Stimulated activated CD4-positive, alpha-beta T cell treated with anti-CD3 and anti-CD28 coated beads, Interleukin-12 subunit alpha, Interleukin-12 subunit beta, amount 100 ng/mL, for 4 hours (primary cell): Measurements from ENCODE around the gene TRIOBP.

Experiments used
- DNase-seq: peaks from one replicate; pipeline ENCODE4 v3.0.0-alpha.2; 2020

Gene TRIOBP

GRCh38 chr22:37806409-37807333 lies 109.8 kb downstream of the TRIOBP start:
- DNase-seq = no peak

GRCh38 chr22:37807410-37808293 lies 110.8 kb downstream of the TRIOBP start, which contains the start of gene GCAT:
Gene GCAT (plus strand): TSS chr22:37807934. CDS start chr22:37807968, 34 bp downstream.
- peak; percentile 89 for DNase-seq

- no peak for DNase-seq
Observed at GRCh38 chr22:37808294-37808657, 111.4 kb downstream of the TRIOBP start.

GRCh38 chr22:37809672-37810333 lies 113.0 kb downstream of the TRIOBP start:
- DNase-seq = no peak

- no peak for DNase-seq
Observed at GRCh38 chr22:37811867-37812266, 115.0 kb downstream of the TRIOBP start.

- DNase-seq = no peak
Observed at GRCh38 chr22:37812869-37813678, 116.2 kb downstream of the TRIOBP start.

GRCh38 chr22:37815593-37815992 lies 118.7 kb downstream of the TRIOBP start:
- DNase-seq = no peak

- DNase-seq = no peak
Observed at GRCh38 chr22:37816543-37817180, 119.8 kb downstream of the TRIOBP start.

- peak; percentile 88 for DNase-seq
Observed at GRCh38 chr22:37817705-37818408, 121.0 kb downstream of the TRIOBP start.

- DNase-seq = peak; percentile 66
Observed at GRCh38 chr22:37818409-37819104, 121.7 kb downstream of the TRIOBP start.

- DNase-seq = no peak
Observed at GRCh38 chr22:37819105-37819433, 122.2 kb downstream of the TRIOBP start.

GRCh38 chr22:37820350-37820749 lies 123.5 kb downstream of the TRIOBP start:
- no peak for DNase-seq

- no peak for DNase-seq
Observed at GRCh38 chr22:37822079-37822833, 125.4 kb downstream of the TRIOBP start.

- DNase-seq = no peak
Observed at GRCh38 chr22:37823134-37823985, 126.5 kb downstream of the TRIOBP start, which contains the start of gene GALR3. Gene GALR3 (plus strand): TSS chr22:37823382. CDS start chr22:37823407, 25 bp downstream.

GRCh38 chr22:37824674-37825641 lies 128.1 kb downstream of the TRIOBP start:
- DNase-seq = no peak
